Neural crest cell (in vitro differentiated cells): Measurements from ENCODE around the gene GPR39. TPM values are rescaled to one million over a fixed set of nuclear protein-coding genes. Genes with fewer than 3 reads are reported as not detected.

Source experiments
- DNase-seq: peaks from one replicate; pipeline ENCODE4 v3.0.0; 2021; ENCODE audit warnings: low read depth, mixed read lengths, low spot score
- H3K27ac Mint-ChIP-seq: one replicate; pipeline ENCODE4 v1.8.0; 2021; ENCODE audit warnings: mild to moderate bottlenecking, mixed read lengths; ENCODE audit not compliant: unreplicated experiment
- H3K27me3 Mint-ChIP-seq: 2 replicates; pipeline ENCODE4 v1.8.0; 2021; ENCODE audit warnings: low read depth, mild to moderate bottlenecking, mixed read lengths
- H3K36me3 Mint-ChIP-seq: 2 replicates; pipeline ENCODE4 v1.8.0; 2021; ENCODE audit warnings: low read depth, mild to moderate bottlenecking, mixed read lengths
- H3K4me1 Mint-ChIP-seq: 2 replicates; pipeline ENCODE4 v1.8.0; 2021; ENCODE audit warnings: mixed read lengths
- H3K4me3 Mint-ChIP-seq: one replicate; pipeline ENCODE4 v1.8.0; 2021; ENCODE audit warnings: mild to moderate bottlenecking, mixed read lengths
- H3K9me3 Mint-ChIP-seq: 2 replicates; pipeline ENCODE4 v1.8.0; 2021; ENCODE audit warnings: mixed read lengths
- CTCF ChIP-seq: fragments of 200-600 bp; sonication (generic); conservative IDR thresholded peaks from 2 replicates; pipeline ENCODE4 v1.5.0; 2021; ENCODE audit warnings: antibody characterized with exemption, mild to moderate bottlenecking
- total RNA-seq: library from RNA; stranded (reverse); gene quantifications from 2 replicates; pipeline ENCODE4 v1.2.1, GENCODE V29; 2021

The GPR39 gene
- total RNA-seq, 1 donor from 2014 or later: 0.35 TPM

- no peak for TF ChIP-seq CTCF
- Mint-ChIP-seq H3K4me1 (peaks cover 23% of the 10 kb centered on the region), H3K27me3 (peaks cover 4% of the 10 kb centered on the region), H3K4me3 (no peak overlapping the region), H3K36me3 (no peaks in the 10 kb centered on the region), H3K9me3 (no peaks in the 10 kb centered on the region), H3K27ac (no peak overlapping the region)
- DNase-seq: no peak
These were observed 223.5 kb downstream of the GPR39 start for GRCh38 chr2:132640116-132640515.

GRCh38 chr2:132641819-132642218, 225.2 kb downstream of the GPR39 start:
- Mint-ChIP-seq H3K4me1 (peaks cover 35% of the 10 kb centered on the region), H3K4me3 (no peak overlapping the region), H3K36me3 (no peaks in the 10 kb centered on the region), H3K27me3 (no peaks in the 10 kb centered on the region), H3K9me3 (no peaks in the 10 kb centered on the region), H3K27ac (no peak overlapping the region)
- DNase-seq: no peak
- no peak for TF ChIP-seq CTCF

GRCh38 chr2:132642415-132642814, 225.8 kb downstream of the GPR39 start:
- peaks cover 35% of the 10 kb centered on the region for H3K4me1 Mint-ChIP-seq
- no peaks in the 10 kb centered on the region for H3K9me3 Mint-ChIP-seq
- H3K4me3 Mint-ChIP-seq: no peak overlapping the region
- no peaks in the 10 kb centered on the region for H3K36me3 Mint-ChIP-seq
- no peak overlapping the region for H3K27ac Mint-ChIP-seq
- no peak for DNase-seq
- no peak for TF ChIP-seq CTCF
- no peaks in the 10 kb centered on the region for H3K27me3 Mint-ChIP-seq

- Mint-ChIP-seq H3K27ac (no peak overlapping the region), H3K4me3 (no peak overlapping the region), H3K9me3 (no peaks in the 10 kb centered on the region), H3K4me1 (peaks cover 25% of the 10 kb centered on the region), H3K36me3 (no peaks in the 10 kb centered on the region), H3K27me3 (no peaks in the 10 kb centered on the region)
- no peak for DNase-seq
- no peak for TF ChIP-seq CTCF
These were observed 228.6 kb downstream of the GPR39 start for GRCh38 chr2:132645176-132645575.

- TF ChIP-seq CTCF: no peak
- Mint-ChIP-seq H3K4me1 (peaks cover 27% of the 10 kb centered on the region), H3K9me3 (no peaks in the 10 kb centered on the region), H3K27me3 (no peaks in the 10 kb centered on the region), H3K27ac (peak overlapping the region; percentile 72), H3K4me3 (no peak overlapping the region), H3K36me3 (no peaks in the 10 kb centered on the region)
- no peak for DNase-seq
These were observed 229.3 kb downstream of the GPR39 start for GRCh38 chr2:132645722-132646539.
